AG04449 (cell line): ENCODE data around the gene SLC30A7.
"Not testable (repeated sequence)": the region's sequence is repeated elsewhere in the genome, so short reads cannot be mapped to it uniquely, and the experiment has no call there.

Source experiments
- CTCF ChIA-PET: fragments of 350-600 bp; formaldehyde crosslinking; extraction: SDS; loops from one replicate; lab custom pipeline; 2021; ENCODE audit warnings: antibody characterized with exemption; lab: Yijun Ruan, JAX
- POLR2A ChIA-PET: fragments of 400-600, 350-600 bp; formaldehyde crosslinking; extraction: SDS; loops from one replicate; lab custom pipeline; 2020; ENCODE audit warnings: antibody characterized with exemption, inconsistent platforms; lab: Yijun Ruan, JAX
- DNase-seq: peaks from one replicate; pipeline ENCODE4 v3.0.0-alpha.2; 2010; ENCODE audit warnings: low read depth, low spot score
- H3K4me3 ChIP-seq: 2 replicates; pipeline ENCODE4 v1.5.1; 2011; ENCODE audit warnings: low read depth, mild to moderate bottlenecking, control low read depth, low read length
- TF ChIP-seq, protein P1 (sequence below): IDR thresholded peaks from one replicate; pipeline ENCODE4 v1.5.1; 2011; ENCODE audit warnings: mild to moderate bottlenecking, moderate library complexity, low read length, control low read depth, inconsistent platforms; ENCODE audit not compliant: insufficient read depth; ENCODE audit errors: missing control alignments

SLC30A7 gene

DNA sequence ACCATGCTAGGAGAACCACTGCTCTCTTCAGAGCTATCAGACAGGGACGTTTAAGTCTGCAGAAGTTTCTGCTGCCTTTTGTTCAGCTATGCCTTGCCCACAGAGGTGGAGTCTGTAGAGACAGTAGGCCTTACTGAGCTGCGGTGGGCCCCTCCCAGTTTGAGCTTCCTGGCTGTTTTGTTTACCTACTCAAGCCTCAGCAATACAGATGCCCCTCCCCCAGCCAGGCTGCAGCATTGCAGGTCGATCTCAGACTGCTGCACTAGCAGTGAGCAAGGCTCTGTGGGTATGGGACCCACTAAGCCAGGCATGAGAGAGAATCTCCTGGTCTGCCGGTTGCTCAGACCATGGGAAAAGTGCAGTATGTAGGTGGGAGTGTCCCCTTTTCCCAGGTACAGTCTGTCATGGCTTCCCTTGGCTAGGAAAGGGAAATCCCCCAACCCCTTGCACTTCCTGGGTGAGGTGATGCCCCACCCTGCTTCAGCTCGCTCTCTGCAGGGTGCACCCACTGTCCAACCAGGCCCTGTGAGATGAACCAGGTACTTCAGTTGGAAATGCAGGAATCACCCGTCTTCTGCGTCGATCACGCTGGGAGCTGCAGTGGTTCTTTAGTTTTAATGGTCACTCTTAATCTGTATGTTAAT is 53.7 kb downstream of the SLC30A7 start:
- CTCF ChIA-PET, result interaction anchor here (1.0 to 1.9 kb wide), 5 partner anchors 10 to 339 kb away, joined by 4 to 7 read pairs (median 5); no protein-coding TSS in a partner anchor
- POLR2A ChIA-PET, DNase-seq: not testable (repeated sequence)

DNA sequence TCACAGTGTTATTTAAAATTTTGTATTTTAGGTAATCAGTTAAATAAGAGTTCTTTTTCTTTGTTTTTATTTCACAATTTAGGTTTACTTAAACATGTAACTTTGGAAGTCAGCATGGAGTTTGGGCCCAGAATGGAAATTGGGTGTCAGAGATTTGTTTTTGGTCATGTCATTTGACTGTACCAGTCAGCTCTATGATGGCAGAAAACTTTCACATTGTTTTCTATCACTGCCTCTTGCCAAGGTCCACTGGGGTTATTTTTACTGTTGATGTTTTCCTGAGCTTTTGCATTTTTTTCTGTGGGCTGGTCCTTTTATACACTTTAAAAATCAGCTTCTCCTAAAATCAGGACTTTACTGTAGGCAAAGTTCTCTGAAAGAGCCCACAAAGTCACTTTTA is 54.4 kb downstream of the SLC30A7 start:
- DNase-seq, result no peak
- TF ChIP-seq, protein P1, sequence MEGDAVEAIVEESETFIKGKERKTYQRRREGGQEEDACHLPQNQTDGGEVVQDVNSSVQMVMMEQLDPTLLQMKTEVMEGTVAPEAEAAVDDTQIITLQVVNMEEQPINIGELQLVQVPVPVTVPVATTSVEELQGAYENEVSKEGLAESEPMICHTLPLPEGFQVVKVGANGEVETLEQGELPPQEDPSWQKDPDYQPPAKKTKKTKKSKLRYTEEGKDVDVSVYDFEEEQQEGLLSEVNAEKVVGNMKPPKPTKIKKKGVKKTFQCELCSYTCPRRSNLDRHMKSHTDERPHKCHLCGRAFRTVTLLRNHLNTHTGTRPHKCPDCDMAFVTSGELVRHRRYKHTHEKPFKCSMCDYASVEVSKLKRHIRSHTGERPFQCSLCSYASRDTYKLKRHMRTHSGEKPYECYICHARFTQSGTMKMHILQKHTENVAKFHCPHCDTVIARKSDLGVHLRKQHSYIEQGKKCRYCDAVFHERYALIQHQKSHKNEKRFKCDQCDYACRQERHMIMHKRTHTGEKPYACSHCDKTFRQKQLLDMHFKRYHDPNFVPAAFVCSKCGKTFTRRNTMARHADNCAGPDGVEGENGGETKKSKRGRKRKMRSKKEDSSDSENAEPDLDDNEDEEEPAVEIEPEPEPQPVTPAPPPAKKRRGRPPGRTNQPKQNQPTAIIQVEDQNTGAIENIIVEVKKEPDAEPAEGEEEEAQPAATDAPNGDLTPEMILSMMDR, result no peak
- no peak overlapping the region for H3K4me3 ChIP-seq
- POLR2A ChIA-PET, result no interaction called here
- CTCF ChIA-PET, result interaction anchor here (1.0 to 1.9 kb wide), 3 partner anchors 9 to 338 kb away, joined by 4 to 7 read pairs (median 7); no protein-coding TSS in a partner anchor

More for the DNA sequence above, 53.7 kb downstream of the SLC30A7 start:
- H3K4me3 ChIP-seq, result not testable (repeated sequence)

DNA sequence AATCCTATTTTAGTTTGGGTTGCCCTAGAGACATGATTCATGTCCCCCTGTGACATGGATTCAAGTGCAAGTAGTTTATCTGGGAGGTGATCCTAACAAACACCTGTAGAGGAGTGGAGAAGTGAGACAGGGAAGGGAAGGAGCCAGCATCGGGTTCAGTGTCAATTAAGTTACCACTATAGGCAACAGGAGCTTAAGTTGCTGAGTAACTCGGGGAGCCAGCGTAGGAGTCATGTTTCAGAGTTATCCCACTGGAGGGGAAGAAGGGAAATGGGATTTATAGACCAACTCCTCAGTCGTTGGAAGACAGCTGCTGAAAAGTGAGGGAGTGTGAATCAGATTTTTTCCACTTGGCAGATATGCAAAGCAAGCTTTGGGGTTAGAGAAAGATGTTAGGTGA is 54.9 kb downstream of the SLC30A7 start:
- TF ChIP-seq, protein P1, result no peak
- H3K4me3 ChIP-seq, result no peak overlapping the region
- ChIA-PET CTCF (interaction anchor here (1.0 to 1.9 kb wide), 3 partner anchors 9 to 338 kb away, joined by 4 to 7 read pairs (median 7); no protein-coding TSS in a partner anchor), POLR2A (no interaction called here)
- peak; percentile 34 for DNase-seq

DNA sequence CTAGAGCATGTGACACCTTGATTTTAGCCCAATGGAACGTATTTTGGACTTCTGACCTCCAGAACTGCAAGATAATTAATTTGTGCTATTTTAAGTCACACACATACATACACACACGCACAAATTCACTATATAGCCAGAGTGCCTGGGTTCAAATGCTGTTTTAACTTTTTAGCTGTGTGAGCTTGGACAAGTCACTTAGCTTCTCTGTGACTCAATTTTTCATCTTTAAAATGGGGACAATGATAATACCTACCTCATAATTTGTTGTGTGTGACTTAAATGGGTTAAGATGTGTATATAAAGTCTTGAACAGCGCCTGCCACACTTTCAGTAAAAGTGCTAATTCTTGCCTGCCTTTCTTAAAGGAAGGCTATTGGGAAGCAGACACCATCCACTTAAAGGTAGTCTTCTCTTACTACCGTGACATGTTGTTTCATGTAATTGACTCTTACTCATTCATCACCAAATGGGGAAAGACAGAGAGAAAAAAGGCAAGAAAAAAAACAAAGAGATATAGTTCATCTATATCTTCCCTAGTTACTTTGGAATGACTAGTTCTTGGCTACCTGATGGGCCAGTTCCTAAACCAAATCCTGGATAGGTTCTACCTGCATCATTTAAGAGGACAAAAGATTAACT is 56.3 kb downstream of the SLC30A7 start:
- H3K4me3 ChIP-seq, result no peak overlapping the region
- ChIA-PET CTCF (no interaction called here), POLR2A (no interaction called here)
- TF ChIP-seq, protein P1, result no peak
- DNase-seq, result no peak

DNA sequence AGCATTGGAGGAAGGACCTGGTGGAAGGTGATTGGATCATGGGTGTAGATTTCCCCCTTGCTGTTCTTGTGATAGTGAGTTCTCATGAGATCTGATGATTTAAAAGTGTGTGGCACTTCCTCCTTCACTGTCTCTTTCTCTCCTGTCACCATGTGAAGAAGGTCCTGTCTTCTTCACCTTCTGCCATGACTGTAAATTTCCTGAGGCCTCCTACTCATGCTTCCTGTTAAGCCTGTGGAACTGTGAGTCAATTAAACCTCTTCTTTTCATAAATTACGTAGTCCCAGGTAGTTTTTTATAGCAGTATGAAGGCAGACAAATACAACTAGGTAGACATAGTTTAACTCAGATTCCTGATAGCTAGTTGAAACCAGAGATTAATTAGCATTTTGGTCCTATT is 57.1 kb downstream of the SLC30A7 start:
- CTCF ChIA-PET, result interaction anchor here (1.8 to 3.4 kb wide), 2 partner anchors 286 to 335 kb away, joined by 6 to 11 read pairs; no protein-coding TSS in a partner anchor

DNA sequence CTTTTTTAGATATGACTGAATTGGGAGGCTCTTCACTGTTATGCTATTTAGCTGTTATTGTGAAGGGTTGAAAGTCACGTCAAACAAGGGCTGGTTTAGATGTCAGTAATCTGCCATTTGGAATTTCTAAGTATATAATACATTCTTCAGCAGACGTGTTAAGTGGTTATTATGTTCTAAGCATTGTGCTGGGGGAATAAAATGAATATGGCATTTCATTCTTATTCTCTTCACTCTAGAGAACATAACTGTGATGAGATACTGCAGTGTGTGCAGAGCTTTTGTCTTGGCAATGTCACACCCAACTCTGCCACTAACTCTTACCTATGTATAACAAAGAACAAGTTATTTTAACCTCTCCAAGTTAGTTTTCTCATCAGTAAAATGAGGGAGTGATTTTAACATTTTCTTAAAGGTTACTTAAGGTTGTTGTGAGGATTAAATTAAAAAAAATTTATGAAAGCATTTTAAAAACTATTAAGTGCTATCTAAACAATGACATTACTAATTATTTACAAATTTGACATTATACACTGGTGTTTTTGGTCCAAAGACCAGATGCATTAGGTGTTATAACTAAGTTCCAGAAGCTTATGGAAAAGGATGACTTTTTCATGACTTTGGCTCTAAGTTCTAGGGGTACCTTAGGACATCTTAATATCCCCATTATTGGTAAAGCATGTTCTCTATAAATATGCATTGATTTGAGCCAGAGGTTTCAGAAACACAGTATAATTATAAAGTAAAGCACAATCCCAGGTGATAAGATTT is 58.3 kb downstream of the SLC30A7 start:
- CTCF ChIA-PET, result interaction anchor here (1.8 to 3.4 kb wide), 2 partner anchors 285 to 334 kb away, joined by 6 to 11 read pairs; no protein-coding TSS in a partner anchor
- H3K4me3 ChIP-seq, result no peak overlapping the region
- TF ChIP-seq, protein P1, result no peak
- DNase-seq, result no peak
- POLR2A ChIA-PET, result no interaction called here

More for the DNA sequence above, 57.1 kb downstream of the SLC30A7 start:
- POLR2A ChIA-PET, H3K4me3 ChIP-seq, DNase-seq: not testable (repeated sequence)

DNA sequence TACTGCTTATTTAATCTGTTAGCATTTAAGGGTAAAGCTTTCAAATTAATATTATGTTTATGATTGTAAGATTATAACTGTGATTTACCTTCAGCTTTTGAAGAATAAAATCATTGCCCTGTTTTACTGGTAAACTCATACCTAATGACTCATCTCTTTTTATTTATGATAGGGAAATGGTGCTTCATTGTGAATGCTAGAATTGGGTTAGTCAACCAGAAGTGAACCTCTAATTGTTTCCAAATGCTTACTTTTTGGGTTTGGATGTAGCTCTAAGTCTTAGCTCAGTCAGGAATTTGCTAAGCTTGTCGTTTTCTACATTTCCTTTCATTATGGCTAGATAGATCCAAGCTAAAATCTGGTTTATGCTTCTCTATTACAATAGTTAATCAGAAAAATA is 59.4 kb downstream of the SLC30A7 start:
- no peak overlapping the region for H3K4me3 ChIP-seq
- CTCF ChIA-PET, result interaction anchor here (1.1 to 3.4 kb wide), 2 partner anchors 283 to 333 kb away, joined by 5 to 11 read pairs; no protein-coding TSS in a partner anchor
- POLR2A ChIA-PET, result no interaction called here
- peak; percentile 67 for DNase-seq
- TF ChIP-seq, protein P1, result no peak
